Activated CD8-positive, alpha-beta memory T cell treated with anti-CD3 and anti-CD28 coated beads, Interleukin-2, amount 50 U/mL, for 4 hours (primary cell): ENCODE measurements around the gene CACHD1.
"Not testable (repeated sequence)": the region's sequence is repeated elsewhere in the genome, so short reads cannot be mapped to it uniquely, and the experiment has no call there.

ENCODE experiments used
- DNase-seq: peaks from one replicate; pipeline ENCODE4 v3.0.0-alpha.2; 2020

Gene CACHD1

DNA sequence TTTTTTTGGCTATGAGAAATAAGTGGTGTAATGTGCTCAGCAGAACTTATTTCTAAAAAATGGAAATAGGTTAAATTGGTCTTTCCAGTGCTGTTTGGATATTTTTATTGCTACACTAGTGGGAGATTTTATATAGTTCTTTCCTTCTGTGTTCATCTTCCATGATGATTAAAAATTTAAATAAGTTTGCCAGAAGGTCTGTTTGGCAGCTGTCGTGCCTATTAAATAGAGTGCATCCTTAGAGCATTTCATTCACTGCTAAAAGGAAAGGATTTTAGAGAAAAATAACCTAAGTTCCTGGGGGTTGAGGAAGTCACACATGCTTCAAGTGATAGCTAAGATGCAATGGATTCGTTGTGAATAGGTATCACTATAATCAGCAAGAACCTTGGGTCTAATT is 245.3 kb downstream of the CACHD1 start:
- no peak for DNase-seq

DNA sequence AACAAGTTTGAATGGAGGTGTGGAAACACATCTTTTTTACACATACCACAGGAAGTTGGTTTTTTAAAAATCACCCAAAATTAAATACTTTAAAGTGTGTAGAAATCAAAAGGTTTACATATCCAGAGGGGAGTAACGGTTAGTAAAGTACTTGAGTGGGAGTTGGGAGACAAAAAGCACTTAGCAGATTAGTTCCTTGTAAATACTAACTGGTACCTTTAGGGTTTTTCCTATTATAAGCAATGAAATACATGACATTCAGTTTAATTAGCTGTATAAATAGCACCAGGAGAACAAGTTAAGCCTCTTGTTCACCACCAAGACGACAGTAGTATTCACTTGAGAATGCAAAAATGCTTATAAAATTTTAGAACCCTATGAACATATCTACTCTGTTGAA is 251.2 kb downstream of the CACHD1 start:
- DNase-seq: no peak

DNA sequence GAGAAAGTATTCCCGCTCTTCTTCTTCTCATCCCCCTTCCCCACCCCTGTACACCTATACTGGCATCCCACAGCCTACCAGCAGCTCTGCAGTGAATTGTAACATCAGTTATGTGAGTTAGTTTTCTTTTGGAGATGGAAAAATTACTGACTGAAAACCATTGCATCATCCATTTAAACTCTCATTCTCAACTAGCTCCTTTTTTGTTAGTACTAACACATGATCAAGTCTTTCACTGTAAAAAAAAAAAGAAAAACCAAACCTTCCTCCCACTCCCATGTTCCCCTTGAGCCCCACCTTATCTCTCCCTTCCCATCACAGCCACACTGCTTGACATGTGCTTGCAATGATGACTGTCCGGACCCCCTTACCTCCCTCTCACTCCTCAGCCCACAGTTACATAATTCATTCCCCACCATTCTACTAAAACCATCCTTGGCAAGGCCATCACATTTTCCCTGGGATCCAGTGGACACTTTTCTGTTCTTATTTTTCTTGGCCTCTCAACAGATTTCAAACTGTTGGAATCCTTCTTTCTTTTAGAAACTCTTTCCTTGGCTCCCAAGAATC is 251.7 kb downstream of the CACHD1 start:
- no peak for DNase-seq

DNA sequence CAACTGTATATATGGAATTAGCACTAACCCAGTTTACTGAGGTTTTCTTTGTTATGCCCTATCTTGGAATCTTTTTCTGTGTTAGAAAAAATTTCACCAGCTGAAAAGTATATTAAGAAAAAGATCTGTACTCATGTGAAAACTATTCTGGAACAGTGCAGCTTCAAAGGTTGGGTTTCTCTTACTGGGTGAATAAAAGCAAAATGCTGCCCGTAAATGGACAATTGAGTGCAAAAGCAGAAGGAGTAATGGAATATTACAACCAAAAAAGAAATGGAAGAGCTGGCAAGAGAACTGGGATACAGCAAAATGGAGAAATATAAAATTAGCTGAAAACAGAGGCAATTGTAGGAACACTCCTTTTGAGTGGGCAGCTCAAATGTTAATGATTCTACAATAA is 257.9 kb downstream of the CACHD1 start:
- DNase-seq: no peak

DNA sequence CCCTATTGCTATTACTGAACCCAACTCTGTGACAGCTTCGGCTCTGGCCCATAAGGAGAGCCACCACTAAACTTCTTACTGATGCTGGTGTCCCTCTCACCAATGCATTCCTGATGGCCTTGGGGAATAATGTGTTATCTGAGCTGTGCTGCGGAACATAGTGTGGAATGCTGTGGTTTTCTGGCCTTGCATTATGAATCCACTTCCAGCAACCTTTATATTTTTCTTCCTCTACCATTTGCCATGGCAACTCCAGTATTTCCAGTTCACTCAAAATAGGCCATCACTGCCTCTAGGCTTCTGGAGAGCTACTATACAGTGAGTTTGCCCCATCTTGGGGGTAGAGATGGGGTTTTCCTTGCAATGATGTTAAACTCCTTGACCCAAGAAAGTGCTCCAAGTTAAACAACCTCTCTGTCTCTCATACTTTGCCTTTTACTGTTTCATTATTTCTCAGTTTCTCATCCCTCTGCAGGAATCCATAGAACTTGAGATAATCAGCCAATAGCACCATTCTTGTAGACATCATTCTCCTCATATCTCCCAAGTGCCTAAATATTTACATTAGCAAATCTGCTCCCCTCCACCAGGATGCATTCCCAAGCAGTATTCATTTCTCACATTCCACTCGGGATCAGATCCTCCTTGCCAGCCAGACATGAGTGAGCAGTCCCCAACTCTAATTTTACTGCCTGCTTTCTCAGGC is 263.8 kb downstream of the CACHD1 start:
- no peak for DNase-seq

DNA sequence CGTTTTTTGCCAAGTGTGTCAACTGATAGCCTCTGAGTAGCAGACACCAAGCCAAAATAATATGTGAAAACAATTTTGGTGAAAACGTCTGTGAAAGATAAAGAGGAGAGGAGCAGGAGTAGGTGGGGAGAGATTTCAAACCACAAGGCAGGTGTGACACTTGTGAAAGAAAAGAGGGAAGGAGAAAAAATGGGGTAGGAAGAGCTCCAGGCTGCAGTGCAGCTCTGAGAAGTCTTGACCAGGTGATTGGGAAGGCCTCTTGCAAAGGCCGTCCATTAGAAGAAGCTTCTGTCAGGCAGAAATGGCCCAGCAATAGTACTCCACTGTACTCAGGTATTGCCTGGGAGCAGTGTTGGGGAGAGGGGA is 264.3 kb downstream of the CACHD1 start:
- DNase-seq: no peak

DNA sequence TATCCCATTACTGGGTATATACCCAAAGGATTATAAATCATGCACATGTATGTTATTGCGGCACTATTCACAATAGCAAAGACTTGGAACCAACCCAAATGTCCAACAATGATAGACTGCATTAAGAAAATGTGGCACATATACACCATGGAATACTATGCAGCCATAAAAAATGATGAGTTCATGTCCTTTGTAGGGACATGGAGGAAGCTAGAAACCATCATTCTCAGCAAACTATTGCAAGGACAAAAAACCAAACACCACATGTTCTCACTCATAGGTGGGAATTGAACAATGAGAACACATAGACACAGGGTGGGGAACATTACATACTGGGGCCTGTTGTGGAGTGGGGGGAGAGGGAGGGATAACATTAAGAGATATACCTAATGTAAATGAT is 270.8 kb downstream of the CACHD1 start:
- not testable (repeated sequence) for DNase-seq
